Right renal cortex interstitium (tissue), 3 donors: Measurements from ENCODE around the gene POLD1. TPM values are rescaled to one million over a fixed set of nuclear protein-coding genes. Genes with fewer than 3 reads are reported as not detected.

ENCODE experiments used
- DNase-seq, 3 donors: peaks; one replicate each; pipeline ENCODE4 v3.0.0-alpha.2; 2013; ENCODE audit warnings: low read depth in 3 of 3, low spot score in 2 of 3
- polyA plus RNA-seq, 3 donors: library from polyadenylated mRNA; unstranded; fragments of 120-200 nt; gene quantifications; one replicate each; pipeline ENCODE4 v1.2.1, GENCODE V29; 2013; ENCODE audit not compliant: insufficient read length in 3 of 3

Gene POLD1
- polyA plus RNA-seq, 3 donors, result 20.7 to 22.8 (median 21.6) TPM

GRCh38 chr19:50416034-50416977 lies 32.2 kb downstream of the POLD1 start:
- no peak for DNase-seq

DNA sequence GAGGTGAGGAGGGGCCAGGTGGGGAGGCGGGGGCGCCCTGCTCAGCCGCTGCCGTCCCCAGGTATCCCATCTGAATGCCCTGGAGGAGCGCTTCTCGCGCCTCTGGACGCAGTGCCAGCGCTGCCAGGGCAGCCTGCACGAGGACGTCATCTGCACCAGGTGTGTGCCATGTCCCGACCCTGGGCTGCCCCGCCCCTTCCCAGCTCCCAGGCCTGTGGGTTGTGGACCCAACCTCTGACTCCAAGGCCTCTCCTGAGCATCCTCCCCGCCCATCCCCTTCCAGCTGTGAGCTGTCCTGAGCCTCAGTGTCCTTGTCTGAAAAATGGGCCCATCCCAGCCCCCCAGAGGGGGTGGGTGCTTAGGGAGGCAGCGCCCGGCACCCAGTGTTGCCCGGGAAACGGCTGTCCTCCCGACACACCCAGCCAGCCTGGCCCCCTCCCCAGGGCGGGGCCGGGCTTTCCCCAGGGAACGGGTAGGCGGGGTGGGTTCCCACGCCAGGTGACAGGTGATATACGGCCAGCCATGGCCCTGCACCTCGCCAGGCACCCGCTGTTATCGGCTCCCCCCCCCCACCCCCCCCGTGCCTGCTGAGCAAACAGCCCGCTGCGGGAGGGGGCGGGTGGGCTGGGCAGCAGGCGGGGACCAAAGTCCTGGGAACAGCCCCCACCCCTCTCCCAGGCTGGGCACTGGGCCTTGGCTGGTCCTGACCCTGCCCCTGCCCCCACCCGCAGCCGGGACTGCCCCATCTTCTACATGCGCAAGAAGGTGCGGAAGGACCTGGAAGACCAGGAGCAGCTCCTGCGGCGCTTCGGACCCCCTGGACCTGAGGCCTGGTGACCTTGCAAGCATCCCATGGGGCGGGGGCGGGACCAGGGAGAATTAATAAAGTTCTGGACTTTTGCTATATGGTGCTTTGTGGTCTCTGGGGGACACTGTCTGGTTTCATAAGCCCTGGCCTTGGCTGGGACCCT lies 33.2 kb downstream of the POLD1 start:
- DNase-seq, result no peak

- no peak for DNase-seq
Observed at GRCh38 chr19:50418176-50419021, 34.3 kb downstream of the POLD1 start, which contains the start of gene SPIB. TSS of gene SPIB (plus strand) at chr19:50418938. CDS start at chr19:50418963, 25 bp downstream.

GRCh38 chr19:50419022-50419579 lies 35.0 kb downstream of the POLD1 start:
- DNase-seq, result no peak

DNA sequence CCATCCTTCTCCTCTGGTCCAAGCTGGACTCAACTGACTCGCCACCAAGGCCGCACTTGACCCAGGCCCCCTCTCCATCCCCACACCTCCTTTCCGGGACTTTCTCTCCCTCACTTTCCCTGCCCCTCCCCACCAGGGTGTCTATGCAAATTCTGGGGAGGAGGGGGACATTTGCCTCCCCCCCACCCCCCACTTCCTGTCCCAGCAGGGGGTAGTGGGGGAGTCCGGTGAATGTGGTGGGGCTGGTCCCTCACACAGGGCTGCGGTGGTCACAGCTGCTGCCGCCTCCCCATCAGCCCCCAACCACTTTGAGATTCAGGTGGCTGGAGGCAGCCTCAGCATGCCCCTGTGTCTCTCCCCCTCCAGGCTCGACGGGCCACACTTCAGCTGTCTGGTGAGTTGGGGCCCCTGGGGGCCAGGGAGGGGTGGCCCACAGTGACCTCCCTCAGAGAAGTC lies 35.5 kb downstream of the POLD1 start:
- DNase-seq, result no peak

- no peak for DNase-seq
Observed at GRCh38 chr19:50420127-50420526, 36.0 kb downstream of the POLD1 start.

DNA sequence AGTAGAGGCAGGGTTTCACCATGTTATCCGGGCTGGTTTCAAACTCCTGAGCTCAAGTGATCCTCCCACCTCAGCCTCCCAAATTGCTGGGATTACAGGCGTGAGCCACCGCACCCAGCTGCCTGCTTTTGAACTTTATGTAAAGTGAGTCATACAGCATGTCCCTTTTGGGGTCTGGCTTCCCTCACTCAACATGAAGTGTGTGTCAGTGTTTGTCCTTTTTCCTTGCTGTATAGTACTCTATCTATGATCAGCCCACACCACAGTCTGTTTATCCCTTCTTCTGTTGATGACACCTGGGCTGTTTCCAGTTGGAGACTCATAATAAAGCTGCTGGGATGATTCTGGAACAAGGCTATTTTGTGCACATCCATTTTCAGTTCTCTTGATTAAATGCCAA lies 36.7 kb downstream of the POLD1 start:
- no peak for DNase-seq

- DNase-seq, result no peak
Observed at GRCh38 chr19:50422397-50423278, 38.5 kb downstream of the POLD1 start.

GRCh38 chr19:50423279-50424113 lies 39.3 kb downstream of the POLD1 start:
- DNase-seq, result no peak

DNA sequence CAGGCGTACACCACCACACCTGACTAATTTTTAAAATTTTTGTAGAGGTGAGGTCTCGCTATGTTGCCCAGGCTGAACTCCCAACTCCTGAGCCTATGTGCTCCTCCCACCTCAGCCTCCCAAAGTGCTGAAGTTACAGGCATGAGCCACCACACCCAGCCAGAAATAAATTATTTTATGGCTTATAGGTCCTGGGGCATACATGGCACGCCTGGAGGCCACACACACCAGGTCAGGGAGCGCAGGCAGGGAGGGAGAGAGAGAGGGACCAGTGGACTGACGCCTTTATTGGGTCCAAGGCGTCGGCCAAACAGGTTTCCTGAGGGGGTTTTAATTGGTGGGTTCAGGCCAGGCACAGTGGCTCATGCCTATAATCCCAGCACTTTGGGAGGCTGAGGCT lies 41.4 kb downstream of the POLD1 start:
- no peak for DNase-seq

DNA sequence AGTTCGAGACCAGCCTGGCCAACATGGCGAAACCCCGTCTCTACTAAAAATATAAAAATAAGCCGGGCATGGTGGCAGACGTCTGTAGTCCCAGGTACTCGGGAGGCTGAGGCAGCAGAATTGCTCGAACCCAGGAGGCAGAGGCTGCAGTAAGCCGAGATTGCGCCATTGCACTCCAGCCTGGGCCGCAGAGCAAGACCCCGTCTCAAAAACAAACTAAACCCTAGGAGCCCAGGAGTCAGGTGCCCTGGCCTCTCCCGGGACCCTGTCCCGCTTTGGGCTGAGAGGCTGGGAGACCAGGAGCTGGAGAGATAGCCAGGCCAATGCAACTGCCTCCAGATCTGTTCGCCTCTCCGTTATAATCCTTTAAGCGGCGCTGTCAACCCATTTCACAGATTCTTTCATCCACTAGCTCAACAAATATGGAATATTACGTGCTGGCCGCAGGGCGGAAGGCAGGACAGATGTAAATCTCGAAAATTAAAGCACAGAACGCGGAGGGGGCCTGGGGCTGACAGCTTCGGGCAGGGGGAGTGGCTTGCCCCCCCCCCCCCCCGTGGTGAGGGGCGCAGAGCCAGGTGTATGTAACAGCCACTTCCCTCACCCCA lies 43.3 kb downstream of the POLD1 start:
- DNase-seq, result no peak

DNA sequence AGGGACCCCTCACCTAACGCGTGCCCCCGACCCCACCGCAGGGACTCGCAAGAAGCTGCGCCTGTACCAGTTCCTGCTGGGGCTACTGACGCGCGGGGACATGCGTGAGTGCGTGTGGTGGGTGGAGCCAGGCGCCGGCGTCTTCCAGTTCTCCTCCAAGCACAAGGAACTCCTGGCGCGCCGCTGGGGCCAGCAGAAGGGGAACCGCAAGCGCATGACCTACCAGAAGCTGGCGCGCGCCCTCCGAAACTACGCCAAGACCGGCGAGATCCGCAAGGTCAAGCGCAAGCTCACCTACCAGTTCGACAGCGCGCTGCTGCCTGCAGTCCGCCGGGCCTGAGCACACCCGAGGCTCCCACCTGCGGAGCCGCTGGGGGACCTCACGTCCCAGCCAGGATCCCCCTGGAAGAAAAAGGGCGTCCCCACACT lies 43.9 kb downstream of the POLD1 start:
- peak in 2 of 3 donors; percentile 76 for DNase-seq

GRCh38 chr19:50428772-50429463 lies 44.8 kb downstream of the POLD1 start:
- DNase-seq, result no peak

GRCh38 chr19:50430888-50431342 lies 46.8 kb downstream of the POLD1 start:
- DNase-seq, result no peak

GRCh38 chr19:50431343-50432220 lies 47.4 kb downstream of the POLD1 start:
- peak; percentile 78 to 91 (median 82) for DNase-seq
